HG03064 (cell line): ENCODE measurements around the gene SMARCD3.

Experiments used
- ATAC-seq: cut with Tn5 transposase; IDR thresholded peaks from one replicate; pipeline ENCODE4 v1.9.1; 2021; ENCODE audit warnings: low read depth; ENCODE audit not compliant: unreplicated experiment

The SMARCD3 gene

DNA sequence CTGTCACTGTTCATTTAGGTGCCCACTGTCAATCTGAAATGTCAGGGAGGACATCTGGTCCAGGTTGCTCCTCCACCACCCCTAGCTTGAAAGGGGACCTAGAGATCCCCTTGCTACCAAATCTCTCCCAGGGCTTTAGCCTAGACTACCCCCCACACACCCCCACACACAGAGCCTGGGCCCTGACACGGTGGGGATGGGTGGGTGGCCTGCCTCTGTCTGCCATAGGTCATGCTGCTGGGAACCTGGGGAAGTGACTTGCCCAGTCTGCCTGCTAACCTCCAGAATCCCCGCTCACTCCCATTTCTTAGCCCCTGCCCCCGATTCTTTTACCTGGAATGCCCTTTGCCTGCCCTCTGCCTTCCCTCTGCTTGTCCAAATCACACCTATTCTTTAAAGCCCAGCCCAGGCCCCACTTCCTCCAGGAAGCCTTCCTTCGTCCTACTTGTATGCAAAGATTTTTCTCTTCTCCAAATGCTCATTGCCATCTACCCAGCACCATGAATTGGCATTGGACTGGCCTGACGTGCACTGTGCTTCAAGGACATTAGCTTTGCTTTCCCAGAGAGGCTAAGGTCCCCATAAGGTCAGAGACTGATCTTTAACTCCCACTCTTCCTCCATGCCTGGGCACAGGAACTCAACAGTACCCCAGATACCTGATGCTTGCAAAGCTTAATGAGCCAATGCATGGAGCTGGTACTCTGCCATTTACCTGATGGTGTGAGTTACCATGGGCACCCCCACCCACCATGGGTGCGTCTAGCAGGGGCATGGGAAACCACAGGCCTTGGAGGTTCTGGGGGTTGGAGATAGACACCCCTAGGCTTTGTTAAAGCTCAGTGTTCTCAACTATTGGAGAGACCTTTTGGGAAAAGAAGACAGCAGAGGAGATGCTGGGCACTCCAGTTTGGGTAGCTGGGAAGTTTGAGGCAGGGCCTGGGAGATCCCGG lies 2.0 kb upstream of the SMARCD3 start:
- ATAC-seq, result no peak

DNA sequence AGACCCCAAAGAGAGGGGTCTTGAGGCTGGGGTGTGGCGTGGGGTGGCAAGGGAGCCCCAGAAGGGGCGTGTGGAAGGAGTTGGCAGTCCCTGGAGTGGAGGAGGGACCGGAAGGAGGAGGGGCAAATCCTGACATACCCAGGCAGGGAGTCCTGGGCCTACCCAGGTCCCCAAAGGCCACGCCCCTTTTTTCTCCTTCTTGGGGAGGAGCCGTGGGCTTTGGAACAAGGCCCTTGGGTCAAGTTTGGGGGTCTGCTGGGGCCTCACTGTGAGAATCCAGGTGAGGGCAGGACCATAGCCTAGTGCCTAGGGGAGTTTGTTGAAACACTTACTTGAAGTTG lies 1.2 kb upstream of the SMARCD3 start:
- no peak for ATAC-seq

DNA sequence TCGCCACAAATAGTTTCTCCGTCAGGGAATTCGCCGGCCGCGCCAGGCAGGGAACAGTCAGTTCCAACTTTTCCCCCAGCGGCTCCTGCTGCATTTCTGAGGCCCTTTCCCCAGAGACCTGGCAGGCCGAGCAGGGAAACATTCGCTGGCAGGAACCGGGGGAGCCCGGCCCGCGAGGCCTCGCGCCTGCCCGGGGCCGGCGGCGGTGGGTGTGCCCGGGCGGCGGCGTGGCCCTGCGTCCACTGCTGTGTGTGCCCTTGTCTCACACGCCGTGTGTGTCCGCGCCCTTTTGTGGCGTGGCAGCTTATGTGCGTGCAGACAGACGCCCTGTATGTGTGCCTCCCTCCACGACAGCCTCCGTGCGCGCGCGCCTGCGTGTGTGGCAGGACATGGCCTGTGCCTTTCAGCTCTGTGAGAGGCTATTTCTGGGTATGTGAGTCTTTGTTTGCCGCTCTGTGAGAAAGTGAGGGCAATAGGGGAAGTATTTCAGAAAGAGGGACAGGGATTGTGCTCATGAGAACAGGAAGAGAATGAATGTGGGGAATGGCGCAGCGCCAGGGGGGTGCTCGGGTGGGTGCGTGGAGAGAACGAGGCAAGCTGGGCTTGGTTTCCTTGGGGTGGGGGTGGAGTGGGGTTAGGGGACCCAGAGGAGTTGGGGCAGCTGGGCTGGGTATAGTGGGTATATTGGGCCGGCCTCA lies 689 bp upstream of the SMARCD3 start:
- no peak for ATAC-seq

DNA sequence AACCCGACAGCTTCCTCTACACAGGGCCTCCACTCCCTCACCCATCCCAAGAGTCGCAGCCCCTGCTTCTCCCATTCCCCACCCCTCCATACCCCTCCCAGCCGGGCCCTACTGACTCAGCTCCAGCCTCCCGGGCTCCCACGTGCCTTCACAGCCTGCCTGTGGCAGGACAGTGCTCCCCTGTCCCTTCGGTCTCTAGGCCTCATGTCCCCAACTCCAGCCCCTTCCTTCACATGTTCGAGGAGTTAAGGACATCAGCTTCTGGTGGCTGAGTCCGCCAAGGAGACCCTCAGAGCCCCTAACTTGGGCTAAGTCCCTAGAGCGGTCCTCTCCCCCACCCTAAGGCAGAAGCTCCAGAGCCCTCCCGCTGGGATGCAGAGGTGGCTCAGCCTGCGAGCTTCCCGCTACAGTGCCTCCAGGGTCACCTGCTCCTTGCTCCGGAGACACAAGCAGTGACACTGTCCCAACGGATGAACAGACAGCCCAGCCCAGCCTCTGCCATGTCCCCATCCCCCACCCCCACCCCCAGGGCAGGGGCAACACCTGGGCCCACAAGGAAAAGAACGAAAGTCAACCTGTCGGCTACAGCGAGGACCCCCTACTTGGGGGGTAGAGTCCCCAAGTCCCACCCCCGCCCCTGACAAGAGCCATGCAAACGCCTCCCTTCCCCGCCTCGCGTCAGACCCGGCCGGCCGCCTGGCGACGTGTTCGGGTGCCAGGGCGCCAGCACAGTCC lies 716 bp downstream of the SMARCD3 start:
- ATAC-seq, result no peak

DNA sequence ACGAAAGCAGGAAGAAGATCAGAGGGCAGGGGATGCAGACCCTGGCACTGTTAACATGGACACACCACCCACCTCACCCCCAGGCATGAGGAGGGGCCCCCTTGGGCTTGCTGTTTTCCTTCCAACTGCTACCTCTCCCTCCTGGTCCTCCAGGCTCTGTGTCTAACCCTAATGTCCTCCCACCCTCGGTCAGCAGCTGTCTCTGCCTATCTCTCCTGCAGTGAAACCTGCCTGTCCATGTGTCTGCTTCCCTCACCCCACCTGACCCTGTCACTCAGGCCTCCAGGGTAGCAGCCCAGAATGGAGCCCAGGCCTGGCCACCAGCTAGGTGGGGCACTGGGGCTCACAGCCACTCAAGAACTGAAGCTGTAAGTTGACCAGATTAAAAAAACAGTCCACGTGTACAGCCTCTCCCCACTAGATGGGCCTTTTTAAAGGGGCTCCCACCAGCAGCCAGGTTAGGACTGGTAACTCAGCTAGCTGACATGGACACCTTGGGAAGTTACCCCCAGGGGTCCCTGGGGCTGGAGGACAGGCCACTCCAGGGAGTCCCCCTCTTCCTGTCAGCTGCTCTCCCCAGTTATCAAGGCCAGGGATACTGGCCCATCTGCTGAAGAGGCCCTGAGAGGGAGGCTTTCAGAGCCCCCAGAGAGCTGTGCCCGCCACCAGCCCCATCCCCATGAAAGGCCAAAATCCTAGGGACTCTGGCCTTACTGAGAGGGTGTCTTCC lies 1.5 kb downstream of the SMARCD3 start:
- ATAC-seq, result no peak

DNA sequence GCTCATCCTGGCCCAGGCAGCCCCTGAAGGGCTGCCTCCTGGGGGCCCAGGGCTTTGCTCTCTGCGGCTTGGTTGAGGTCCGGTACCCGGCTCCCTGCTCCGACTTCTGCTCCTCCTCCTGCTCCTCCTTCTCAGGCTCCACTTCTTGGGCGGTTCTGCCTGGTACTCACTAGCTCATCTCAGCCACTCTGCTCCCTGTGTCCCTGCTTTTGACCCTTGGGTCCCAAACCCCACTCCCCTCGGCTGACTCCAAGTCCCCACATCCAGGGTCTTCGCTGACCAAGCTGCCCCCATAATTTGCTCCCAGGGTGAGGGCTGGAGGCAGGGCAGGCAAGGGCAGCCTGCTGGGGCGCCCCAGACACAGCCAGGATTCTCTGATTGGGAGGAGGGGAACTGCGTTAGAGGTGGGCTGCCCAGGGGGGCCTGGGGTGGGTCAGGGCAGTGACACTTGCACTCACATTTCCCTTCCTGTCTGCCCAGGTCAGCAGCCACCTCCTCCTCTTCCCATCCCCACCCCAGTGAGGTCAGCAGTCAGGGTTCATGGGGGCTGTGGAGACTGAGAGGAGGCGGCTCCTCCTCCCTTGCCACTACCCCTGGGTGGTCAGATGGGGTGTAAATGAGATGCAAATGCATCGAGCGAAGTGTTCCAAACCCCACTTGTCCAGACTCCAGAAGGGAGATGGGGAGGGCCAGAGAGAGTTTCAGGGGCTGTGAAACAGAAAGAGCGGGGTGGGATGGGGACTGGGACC lies 2.2 kb downstream of the SMARCD3 start:
- ATAC-seq, result no peak

DNA sequence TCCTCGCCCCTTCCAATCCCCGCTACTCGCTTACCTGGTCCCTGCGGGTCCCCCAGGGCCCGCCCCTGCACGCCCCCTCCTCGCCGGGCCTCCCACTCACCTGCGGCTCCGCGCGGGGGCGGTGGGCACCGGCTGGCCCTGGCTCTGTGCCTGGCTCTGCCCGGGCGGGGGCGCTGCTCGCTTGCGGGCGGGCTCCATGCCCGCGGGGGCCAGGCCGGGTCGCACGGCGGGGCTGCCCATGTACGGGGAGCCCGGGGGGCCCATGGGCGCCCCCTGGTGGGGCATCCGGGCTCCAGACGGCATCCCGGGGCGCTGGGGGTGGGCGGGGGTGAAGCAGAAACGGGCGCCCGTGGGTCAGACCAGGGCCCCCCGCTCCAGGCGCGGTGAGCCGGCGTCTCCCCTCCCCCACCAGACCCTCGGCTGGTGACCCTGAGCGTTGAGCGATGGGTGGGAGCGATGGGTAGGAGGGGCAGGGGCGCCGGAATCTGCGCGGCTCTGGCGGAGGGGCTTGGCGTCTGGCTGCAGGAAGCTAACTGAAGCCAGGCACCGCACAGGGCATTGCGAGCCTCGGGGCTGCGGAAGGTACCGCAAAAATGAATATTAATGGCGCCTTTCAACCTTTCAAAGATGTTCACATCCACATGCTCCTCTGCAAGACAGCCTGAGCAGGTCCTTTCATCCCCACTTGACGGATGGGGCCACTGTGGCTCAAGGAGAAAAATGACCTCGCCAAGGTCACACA lies 3.0 kb downstream of the SMARCD3 start:
- ATAC-seq, result no peak

DNA sequence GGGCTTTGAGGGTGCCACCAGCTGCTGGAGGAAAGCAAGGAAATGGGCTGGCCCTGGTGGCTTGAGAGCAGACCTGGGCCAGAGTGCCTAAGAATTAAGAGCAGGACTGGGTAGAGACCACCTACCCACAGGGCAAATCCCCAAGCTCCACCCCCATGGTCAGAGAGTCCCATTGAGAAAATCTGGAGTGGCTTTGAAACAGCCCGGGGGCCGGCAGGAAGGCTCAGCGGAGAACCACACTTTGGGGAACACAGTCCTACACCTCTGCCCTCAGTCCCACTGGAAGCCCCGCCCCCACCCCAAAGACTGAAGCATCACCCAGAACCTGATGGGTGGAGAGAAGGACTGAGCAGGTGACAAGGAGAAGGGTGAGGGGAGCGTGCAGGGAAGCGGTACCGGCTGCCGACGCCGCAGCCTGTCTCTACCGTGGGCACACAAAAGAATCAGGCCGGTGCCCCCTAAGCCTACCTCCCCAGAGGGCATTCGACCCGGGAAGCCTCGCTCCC lies 3.6 kb downstream of the SMARCD3 start:
- ATAC-seq, result no peak

DNA sequence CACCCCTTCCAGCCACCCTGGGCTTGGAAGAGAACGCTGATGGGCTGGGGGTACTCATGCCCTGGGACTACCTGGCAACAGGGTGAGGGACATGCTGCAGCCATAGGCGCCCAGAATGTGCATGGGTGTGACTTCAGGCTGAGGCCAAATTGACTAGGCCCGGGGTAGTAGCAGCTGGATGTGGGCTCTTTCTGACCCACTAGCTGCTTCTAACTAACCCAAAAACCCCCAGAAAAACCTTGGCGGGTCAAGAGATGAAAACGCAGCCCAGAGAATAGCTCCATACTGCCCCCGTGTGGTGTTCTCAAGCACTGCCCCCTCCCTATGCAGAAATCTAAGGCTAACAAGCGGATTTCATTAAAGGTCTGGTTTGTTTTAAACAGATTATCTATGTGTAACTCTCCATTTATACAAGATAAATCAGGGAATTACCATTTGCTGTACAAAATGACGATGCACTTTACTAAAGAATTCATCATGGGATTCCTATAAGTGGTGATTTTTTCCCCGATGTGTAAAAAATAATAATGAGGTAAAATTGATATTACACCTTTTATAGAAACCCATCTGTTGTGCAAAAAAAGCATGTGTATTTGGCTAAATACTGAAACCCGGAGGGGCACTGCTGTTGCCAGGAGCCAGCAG lies 4.2 kb downstream of the SMARCD3 start:
- no peak for ATAC-seq

DNA sequence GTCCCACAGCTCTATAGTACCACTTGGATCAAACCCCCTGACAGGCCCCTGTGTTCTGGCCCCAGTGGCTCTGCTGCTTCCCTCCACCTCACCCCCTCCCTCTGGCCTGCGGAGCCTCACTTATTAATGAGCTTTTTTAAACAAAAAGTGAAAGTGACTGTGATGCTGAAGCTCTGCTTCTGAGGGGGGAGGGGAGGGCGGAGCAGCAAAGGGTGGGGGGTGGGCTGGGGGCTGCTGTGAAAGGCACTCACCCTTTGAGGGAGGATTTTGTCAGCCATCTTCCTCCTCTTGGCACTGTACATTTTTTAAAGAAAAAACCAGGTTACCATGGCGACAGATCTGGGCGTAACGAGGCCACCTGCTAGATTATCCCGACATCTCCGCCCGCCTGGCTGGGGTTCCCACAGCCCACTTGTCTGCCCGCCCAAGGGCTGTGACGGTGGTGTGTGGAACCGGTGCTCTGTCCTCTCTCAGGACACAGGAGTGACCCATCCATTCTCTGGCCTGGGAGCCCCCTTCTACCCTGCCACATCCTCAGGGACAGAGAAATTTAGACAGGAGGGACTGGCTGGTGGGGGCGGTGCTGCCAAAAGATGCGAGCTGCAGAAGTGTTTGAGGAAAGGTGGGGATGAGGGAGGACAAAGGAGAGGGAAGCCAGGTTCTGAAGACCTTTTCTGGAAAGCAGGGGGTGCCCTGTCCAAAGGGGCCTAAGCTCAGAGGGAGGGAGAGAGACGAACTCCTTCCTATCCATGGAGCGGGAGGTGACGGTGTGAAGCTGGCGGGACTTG lies 4.9 kb downstream of the SMARCD3 start:
- ATAC-seq, result no peak

DNA sequence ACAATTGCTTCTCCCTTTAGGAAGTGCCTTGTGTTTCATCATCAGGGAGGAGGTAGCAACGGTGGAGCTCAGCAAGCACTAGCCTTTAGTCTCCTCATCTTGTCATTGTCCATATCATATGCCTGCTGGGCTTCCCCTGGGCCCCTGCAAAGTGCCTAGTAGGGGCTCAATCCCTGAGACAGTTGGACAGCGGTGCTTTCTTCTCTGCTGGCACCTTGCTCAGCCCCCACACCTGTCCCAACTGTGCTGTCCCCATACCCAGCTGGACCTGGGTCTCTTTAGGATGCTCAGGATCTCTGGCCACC lies 5.5 kb downstream of the SMARCD3 start:
- no peak for ATAC-seq

DNA sequence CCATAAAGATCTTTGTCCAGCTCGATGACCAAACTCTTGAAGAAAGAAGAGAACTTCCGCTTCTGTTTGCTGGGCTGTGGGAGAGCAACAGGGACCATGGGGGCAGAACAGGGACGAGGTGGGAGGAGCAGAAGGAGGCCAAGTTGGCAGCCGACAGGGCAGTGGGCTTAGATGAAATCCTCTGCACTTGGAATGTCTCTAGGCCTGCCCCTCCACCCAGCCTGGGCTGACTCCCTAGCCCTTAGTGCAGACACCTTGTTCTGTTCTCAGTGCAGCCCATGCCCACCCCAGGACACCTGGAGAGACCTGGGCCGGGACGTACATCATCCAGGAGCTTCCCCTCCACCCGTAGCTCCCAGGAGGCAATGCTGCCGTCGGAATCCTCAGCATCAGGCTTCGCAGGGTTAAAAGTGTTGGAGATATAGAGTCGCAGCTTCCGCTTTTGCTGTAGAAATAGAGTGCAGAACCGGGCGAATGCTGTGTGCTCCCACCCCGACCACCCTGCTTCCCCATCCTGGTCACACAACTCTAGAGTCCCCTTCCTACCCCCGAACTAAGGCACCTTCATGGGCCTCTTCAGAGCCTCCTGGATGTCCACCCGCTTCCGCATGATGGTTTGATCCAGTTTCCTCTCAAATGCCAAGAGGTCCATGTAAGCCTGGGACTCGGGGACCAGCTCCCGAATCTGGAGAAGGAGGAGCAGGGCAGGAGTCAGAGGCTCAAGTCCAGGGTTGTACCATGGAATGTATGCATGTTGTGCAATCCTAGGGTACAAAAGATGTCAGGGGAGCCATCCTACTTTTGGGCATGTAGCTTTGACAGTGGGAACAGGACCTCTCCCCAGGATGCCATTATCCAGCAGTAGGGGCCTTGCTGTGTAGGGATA lies 6.1 kb downstream of the SMARCD3 start:
- no peak for ATAC-seq

DNA sequence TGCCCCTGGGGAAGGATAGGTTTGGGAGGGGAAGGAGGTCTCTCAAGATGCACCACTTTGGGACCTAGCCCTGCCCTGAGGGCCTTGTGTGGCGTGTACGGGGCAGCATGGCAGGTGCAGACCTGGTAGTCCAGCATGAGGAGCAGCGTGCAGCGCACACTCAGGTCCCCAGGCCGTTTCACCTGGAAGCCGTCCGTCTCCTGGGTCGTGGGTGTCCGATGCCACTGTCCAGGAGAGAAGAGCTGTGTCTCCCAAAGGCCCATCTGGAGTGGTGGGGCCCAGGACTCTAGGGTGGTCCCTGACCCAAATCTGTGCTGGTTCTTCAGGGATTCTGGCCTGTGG lies 6.8 kb downstream of the SMARCD3 start:
- no peak for ATAC-seq

DNA sequence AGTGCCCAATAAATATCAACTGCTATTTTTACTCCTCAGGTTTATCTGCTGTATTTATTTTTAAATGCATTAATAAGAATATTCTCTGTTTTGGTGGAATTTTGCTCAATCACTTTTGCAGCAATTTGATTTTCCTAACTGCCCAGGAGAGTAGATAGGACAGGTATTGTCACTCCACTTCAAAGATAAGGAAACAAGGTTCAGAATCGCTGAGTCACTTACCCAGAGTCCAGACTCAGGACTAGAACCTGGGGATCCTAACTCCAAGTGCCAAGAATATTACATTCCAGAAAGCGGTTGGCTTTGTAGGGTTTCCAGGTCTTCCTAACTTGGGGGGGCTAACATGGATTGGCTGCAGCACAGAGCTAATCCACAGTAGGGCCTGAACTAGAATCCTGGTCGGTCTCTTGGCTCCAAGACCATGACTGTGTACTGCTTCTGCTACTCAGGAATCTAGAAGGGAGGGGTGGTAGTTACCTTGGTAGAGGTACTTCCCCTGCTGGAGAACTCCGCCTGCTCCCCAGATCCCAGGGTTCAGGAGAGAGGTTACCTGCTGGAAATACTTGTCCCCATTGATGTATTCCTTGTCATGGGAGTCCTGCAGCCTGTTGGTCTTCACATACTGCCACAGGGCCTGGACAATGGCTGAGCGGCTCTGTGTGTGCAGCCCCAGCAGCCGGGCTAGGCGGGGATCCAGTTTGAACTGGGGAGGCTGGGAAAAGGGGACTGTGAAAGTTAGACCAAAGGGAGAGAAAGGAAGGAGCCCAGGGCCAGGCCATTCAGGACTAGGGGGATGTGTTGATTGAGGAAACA lies 7.3 kb downstream of the SMARCD3 start:
- no peak for ATAC-seq

DNA sequence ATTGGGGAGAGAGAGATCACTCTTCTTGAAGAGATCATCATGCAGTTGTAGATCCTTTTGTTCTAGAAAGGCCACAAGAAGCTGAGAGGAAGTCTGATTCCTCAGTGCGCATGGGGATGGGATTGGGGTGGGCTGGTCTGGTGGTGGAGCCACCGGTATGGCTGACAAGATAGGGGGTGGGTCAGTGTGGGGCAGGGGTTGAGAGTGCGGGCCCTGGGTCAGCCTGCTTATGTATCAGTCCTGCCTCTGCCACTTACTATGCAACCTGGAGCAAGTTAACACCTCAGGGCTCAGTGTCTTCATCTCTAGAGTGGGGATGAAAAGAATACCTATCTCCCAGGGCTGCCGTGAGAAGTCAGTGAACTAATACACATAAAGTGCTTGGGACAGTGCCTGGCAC lies 8.0 kb downstream of the SMARCD3 start:
- no peak for ATAC-seq

DNA sequence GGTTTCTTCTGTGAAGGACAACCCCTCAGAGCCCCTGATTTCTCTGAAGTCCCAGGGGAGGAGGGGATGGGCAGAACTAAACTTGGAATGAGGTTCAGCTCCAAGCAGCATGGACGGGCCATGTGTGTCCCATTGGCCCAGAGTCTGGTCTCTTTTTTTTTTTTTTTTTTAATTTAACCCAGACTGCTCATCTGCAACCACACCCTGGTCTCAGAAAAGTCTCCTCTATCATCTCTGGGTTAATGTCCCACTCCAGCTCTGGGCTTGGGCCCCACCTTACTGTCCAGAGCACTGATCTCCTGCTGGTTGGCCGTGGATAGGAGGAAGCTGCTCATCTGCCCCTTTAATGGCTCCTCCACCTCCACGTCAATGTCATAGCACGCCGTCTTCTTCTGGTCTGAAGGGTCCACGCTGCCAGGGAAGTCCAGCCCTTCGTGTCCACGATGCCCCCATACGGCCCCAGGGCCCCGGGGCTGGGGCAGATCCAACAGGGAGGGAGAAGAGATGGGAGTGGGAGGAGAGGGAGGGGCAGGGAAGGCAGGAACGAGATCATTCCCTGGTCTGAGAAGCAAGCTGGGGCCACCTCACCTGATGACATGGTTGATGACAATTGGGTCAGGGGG lies 8.5 kb downstream of the SMARCD3 start:
- no peak for ATAC-seq
